NCI-H2171 treated with DMSO at 0.1 percent for 48 hours (cell line): ENCODE results near the gene FCN1.

Experiments
- DNase-seq: peaks from one replicate; lab custom pipeline; 2025; lab: John Stamatoyannopoulos, UW

Gene FCN1

DNA sequence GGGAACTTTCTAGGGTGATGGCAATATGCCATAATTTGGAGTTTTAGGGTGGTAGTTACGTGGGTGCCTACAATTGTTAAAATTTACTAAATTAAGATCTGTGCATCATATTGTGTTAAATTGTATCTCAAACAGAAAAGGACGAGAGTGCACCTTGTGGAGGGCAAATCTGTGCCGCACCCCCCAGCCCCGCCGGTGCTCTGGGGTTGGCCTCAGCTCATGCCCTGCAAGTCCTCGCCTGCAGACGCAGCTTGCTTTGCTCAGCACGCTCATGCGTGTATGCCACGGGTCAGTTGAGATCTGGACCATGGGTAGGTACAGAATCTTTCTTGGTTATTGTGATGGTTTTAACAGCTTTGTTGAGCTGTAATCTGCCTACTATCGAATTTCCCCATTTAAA lies 33.7 kb upstream of the FCN1 start:
- no peak for DNase-seq

DNA sequence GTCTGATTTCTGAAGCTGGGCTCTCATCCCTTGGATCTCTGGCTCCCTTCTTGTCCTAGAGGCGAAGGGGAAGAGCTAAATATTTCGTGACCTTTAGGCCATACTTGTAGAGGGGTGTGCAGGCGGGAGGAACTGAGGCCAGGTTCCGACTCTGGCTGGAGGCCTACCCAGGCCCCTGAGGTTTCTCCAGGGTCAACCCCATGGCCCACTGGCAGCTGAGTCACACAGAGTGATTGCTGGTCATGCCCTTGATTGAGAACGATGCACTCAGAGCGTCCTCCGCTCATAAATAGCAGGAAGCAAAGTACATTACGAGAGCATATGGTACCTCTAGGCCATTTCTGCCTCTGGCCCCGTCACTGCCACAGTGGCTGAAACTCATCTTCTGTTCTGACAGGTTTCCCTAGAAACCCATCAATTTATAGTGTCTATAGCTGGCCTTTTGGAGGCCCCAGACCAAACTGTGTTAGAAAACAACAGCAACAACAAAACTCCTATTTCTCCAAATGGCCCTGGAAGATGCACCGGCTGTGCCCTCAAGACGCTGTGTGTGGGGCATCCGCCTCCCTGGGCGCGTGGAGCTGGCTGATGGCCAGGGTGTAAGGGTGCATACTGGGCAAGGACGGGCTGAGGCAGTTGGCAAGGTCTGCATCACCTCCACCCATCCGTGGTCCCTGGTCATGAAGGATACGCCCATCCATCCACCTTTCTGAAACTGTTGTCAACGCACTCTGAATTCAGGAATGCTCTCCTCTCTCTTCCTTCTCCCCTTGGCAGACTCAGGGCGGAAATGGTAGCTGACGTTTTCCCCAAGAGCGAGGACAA lies 32.9 kb upstream of the FCN1 start:
- DNase-seq = no peak

DNA sequence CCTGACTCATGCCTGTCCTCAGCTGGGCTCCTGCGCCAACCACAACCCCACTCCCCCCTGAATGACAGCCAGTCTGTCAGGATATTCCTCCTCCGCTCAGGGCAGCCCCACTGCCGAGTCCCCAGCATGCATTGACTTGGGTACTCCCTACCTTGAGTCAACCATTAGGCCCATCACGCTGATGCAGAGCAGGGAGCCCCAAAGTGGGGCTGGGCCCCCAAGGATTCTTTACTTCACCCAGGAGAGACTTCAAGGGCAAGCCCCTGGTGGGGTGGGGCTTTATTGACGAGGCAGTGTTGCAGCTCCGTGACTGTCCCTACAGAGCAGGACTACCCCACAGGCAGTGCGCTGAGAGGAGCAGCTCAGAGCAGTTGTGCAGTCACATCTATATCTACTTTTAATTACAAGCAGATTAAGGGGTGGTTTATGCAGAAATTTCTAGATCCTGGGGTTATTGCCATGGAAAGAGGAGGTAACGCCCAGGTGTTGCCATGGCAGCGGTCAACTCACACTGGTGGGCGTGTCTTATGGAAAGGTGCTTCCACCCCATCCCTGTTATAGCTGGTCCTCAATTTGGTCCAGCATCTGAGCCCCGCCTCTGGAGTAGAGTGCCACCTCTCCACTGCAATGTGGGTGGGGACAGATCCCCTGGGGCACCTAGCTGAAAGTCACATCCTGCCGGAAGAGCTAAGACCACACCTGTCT lies 32.1 kb upstream of the FCN1 start:
- no peak for DNase-seq

DNA sequence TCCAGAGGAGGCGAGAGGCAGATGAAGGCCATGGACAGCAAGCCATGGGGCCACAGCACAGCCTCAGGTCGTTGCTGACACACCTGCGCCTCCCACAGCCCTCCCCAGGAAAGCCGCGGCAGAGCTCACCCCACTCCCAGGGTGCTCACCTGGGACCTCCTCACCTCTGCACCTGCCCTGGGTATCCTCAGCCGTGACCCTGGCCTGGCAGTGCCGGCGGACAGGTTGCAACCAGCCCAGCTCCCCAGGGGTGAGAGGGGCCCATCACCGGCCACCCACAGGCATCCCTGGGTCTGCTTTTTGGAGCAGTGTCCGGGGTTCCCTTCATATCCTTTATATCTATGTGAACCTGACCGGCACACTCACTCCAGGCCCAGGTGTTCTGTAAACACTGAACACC lies 30.4 kb upstream of the FCN1 start:
- DNase-seq = no peak

DNA sequence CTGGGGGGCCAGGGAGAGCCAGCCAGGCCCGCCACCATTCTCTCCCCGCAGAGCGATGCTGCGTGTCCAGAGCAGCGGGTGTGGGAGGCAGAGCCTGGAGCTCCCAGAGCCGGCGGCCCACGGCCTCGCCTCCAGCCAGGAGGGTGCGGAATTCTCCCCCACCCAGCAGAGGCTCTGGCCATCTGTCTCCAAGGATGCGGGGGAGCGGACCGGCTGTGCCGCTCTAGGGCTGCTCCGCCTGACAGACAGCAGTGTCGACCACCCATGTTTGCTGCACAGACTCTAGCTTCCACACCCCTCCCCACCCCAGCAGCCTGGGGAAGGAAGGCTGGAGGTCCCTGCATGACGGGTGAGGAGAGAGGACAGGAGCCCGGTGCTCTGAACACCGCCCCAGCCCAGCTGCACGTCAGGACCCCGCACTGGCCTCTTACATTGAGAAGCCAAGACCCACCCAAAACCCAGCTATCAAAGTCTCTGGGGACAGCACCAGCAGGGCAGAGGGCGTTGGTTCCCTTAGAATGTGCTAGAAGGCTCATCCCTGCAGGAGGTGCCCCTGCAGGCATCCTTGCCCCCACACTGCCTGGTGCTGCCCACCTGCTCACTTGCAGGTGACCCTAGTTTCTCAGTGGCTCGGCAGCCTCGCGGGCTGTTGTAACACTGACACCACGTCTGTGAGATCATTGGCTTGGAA lies 29.7 kb upstream of the FCN1 start:
- peak; percentile 70 for DNase-seq

DNA sequence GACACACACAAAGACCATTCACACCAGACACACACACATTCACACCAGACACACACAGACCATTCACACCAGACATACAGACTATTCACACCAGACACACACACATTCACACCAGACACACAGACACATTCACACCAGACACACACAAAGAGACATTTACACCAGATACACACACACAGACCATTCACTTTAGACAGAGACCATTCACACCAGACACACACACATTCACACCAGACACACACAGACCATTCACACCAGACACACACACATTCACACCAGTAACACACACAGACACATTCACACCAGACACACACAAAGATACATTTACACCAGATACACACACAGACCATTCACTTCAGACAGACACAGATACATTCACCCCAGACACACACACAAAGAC lies 29.0 kb upstream of the FCN1 start:
- no peak for DNase-seq

DNA sequence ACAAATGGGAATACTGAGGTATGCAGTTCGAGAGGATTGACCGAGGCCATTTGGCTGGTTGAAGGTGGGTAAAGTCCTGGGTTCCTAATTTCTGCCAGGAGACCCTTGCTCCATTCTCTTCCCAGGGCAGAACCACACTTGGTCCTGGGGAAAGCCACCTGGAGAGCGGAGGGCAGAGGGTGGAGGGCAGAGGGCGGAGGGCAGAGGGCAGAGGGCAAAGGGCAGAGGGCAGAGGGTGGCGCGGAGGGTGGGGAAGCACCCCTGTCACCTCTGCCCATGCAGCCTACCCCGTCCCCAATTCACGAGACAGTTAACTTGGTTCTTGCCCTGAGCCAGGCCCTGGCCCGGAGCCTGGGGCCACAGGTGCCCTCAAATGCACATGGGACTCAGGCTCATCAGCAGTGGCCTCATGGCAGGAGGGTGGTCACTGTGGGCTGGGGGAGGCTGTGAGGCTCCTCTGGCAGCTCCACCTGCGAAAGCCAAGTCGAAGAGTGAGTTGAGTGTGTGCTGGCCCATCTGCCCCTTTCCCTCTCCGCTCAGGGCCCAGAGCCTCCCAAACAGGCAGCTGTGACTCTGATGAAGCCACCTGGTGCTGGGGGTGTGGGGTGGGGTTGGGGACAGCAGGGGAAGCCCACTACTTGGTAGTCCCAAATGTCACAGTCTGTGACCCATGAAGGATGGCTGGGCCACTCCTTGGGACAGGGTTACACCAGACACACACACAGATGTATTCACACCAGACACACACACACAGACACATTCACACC lies 28.0 kb upstream of the FCN1 start:
- DNase-seq = peak; percentile 83

DNA sequence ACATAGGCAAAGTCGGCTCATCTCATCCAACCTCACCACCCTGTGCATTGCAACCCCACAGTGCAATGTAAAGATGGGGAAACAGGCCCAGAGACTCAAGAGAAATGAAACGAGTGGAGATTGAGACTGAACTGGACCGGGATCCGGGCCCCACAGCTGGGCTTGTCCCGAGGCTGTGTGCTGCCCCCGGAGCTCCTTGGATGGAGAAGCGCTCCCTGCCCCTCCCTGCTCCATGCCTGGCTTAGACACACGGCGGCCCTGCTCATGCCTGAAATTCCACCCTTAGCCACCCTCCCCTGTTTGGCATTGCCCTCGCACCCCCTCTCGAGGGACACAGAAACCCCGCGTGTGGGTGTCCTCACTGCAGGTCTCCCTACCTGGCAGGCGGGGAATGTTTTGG lies 27.2 kb upstream of the FCN1 start:
- no peak for DNase-seq

DNA sequence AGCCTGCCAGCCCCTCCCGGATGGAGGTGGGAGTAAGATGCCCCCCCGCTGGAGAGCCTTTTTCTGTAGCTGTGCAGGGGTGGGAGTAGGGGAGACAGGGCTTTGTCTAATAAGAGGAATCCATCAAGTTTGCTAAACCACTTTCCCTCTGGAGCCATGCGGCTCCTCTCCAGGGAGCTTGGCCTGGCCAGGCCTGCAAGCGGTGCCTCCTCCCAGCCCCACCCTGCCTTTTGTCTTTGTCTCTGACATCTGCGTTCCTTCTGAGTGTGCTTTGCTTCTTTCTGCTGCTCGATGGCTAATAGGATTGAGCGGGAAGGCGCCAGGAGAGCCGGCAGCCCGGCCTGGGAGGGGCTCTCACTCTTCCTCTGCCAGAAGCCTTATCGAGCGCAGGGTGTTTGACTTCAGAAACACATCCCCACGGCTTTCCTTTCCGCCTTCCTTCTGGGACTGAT lies 26.7 kb upstream of the FCN1 start:
- peak; percentile 84 for DNase-seq

DNA sequence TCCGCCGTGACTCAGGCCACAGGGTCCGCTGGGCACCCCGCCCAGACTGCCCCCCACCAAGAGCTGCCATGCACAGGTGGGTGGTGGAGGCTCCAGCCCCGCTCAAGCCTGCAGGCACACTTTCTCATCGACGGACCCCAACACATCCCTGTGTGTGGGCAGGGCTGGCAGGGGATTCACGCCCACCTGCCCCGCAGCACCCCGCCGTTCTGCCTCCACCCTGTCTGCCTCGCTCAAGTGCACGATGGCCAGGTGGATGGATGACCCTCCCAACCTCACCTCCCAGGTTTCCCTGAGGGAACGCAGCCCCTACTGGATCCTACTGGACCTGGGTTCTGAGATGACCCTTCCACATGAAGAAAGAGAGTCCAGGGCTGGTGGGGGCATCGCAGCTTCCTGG lies 26.1 kb upstream of the FCN1 start:
- no peak for DNase-seq

DNA sequence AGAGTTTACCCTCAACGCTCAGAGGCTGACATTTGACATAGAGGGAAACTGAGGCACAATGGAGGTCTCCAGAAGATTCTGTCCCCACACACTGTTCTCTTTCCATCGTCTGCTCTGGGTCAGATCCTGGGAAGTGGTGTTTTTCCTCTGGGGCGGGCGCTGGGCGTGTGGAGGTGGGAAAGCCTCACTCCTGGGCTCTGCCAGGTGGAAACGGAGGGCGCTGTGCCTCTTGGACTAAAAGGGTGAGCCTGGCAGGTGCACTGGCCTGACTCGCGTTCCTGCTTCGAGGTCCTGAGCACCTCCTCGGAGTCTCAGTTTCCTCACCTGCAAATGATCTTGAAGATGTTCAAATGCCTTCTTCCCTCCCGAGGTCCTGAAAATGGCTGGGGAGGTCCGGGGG lies 25.7 kb upstream of the FCN1 start:
- no peak for DNase-seq

DNA sequence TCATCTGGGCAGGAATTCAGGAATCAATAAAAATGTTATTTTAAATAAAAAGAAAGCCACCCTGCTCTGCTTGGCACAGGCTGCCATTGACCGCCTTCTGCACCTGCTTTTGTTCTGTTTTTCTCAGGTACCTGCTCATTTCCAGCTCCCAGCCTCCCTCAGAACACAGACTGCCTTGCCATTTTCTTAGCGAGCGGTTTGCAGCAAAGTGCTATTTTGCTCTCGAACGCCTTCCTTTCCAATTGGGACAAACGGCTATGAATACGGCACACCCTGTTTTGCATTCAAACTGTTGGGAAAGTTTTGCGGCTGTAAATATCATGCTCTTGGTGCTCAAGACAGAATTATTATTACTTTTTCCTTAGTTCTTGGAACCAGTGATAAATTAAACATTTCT lies 25.1 kb upstream of the FCN1 start:
- no peak for DNase-seq

DNA sequence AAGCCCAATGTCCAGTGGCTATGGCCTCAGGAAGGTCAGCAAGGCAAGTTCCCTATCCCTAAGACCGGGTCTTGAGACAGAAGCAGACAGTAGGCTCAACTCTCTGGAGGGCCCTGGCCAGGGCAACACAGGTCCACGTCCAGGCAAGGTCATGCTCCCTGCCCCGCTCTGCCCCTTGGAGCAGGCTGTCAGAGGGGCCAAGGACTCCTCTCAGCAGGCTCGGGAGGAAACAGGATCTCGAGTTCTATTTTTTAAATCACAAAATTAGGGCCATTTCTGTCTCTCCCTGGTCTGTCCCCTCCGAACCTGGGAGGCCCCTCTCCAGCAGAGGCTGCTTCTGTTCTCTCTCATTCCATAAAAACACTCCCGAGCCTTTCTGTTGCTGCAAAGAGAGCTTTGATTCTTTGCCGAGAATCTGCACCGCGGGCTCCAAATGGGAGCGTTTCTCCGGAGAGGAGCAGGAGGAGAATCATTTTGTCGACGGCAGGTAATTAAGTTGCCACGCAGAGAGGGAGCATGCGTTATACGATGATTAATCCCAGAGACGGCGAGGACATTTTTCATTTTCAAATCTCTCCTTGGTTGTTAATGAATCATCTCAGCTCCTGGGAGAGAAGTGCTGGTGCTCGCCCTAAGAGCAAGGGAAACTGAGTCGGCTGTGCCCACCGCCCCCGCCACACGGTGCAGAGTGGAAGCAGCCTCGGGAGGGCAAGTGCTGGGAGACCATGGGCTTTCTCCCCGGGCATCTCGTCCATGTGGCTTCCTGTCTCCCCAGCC lies 24.5 kb upstream of the FCN1 start:
- no peak for DNase-seq

DNA sequence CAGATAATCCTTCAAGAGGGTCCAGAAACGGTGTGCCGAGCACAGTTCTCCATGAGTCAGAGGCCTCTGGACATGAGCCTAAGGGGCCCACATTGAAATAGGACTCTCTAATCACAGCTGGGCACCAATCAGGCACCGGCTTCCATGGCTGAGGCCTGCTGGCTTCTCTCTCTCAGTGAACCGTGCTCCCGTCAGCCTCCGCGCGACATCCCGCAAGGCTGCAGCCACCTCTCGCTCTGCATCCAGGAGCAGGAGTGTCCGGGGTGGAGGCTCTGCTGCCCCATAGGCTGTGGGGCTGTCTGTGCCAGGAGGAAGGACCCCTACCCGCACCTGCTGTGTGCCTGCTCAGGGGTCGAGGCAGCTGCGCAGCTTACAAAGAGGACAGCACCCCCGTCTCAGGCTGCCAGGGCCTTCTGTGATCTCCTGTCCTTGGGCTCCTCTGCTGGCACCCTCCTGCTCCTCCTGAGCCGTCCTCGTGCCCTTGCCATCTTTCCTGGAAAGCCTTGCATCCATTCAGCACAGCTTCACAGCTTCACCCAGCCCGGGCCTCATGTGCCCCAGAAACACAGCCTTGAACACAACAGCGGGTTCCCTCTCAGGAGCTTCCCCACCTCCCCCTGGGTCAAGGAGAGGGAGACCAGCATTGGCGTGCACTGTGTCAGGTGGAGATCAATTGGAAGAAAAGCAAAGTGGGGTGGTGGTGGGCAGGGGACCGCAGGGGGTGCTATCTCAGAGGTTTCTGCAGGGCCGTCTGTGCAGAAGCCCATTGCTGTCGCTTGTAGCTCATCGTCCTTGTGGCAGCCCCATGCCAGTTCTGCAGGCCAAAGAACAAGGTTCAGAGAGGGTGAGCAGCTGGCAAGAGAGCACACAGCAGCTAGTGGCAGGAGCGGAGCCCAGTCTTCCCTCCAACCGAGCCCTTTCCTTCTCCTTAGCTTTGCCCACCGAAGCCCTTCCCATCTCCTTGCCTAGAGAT lies 22.8 kb upstream of the FCN1 start:
- no peak for DNase-seq

DNA sequence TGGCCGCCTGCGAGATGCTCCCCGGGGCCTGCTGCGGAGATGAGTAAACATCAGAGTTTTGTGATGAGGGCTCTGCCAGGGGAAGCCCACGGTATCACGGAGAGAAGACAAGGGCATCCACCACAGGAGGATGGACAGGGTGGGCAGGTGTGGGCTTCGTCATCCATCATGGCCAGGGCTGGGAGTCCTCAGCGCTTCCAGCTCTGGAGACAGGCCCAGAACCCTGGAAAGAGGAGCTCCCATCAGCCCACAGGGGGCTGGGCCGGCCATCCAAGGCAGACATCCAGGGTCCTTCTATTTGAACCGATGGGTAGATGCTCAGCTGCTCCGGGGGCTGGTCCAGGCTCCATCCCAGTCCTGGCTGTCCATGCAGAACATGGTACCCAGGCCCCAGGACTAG lies 22.1 kb upstream of the FCN1 start:
- no peak for DNase-seq

DNA sequence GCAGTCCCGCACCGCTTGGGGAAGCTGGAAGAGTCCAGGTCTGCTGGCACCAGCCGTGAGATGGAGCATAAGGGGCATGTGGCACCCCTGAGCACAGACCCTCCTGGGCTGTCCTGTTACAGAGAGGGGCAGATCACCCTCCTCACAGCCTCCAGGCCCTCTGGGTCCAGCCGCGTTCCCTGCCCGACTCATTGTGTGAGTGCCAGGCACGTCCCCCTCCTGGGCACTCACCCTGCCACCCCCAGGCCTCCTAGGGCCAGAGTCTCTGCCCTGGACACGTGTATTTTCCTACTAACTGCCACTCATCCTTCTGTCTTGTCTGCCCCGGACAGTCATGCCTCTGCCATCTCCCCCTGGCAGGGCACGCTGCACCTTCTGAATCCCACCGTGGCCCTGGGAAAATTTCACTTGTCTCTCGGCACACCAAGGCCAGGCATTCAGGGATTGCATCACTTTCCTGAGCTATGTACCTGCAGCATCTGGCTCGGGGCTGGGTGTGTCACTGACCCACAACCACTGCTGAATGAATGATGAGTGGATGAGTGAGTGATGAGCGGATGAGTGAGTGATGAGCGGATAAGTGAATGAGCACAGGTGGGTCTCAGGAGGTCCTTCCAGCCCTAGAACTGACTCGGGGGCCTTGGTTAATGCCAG lies 21.5 kb upstream of the FCN1 start:
- no peak for DNase-seq

DNA sequence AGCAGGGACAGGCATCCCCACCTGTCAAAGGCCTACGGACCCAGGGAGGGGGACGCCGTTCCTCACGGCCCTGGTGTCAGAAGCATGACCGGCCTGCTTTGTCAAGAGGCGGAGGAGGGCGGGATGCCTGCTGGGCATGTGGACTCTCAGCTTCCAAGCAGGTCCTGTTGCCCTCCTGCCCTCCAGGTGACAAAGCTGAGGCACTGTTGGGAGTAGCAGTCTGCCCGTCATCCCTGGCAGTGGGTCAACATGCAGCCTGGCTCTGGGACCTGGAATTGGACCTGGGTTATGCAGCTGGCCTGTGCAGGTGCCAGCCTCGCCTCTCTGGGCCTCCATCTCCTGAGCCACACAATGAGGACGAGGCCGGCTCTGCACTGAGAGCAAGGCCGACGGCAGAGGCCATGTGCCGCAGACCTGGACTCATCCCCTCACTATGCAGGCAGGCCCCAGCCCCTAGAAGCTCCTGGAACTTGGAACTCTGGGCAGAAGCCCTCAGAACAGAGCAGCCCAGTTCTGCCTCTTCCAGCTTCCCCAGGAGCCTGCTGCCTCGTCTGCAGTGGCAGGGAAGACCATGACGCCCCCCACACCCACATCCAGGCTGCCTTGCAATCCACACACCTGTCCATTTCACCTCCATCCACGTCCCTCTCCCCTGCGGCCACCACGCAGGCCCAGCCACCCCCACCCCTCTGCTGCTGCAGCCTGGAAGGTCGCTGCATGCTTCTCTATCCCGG lies 20.8 kb upstream of the FCN1 start:
- DNase-seq = no peak

DNA sequence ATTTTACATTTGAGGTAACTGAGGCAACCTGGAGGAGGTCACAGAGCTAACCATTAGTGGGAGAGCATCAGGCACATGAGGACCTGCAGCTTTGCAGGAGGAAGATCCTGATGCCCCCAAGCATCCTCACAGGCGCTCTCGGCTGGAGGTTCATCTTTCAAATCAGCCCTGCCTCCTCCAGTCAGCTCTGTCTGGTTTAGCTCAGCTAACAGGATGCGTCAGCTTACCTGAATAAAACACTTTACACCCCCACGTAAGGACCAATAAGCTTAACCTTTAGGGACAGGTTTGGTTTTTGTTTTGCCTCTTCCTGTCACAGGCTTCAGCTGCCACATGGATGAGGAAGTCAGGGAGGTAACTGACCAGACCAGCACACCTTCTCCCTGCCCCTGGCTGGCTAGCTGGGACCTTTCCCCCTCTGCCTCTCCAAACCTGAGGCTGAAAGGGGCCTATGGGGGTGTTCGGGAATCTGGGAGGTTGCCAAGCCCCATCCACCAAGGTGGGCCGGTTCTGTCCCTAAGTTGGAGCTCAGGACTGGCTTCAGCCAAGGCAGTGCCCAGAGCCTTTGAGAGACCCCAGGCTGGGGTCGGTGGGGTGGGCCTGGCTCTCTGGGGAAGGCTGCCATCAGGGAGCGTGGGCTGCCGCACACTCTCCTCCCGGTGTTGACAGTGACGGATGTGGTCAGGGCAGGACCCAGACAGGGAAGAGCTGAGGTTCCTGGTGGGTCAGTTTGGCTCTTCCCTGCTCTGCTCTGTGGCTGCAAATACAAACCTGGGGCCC lies 20.0 kb upstream of the FCN1 start:
- DNase-seq = no peak
